Measurements from ENCODE around the gene PARP11.

- TF ChIP-seq, protein P1, sequence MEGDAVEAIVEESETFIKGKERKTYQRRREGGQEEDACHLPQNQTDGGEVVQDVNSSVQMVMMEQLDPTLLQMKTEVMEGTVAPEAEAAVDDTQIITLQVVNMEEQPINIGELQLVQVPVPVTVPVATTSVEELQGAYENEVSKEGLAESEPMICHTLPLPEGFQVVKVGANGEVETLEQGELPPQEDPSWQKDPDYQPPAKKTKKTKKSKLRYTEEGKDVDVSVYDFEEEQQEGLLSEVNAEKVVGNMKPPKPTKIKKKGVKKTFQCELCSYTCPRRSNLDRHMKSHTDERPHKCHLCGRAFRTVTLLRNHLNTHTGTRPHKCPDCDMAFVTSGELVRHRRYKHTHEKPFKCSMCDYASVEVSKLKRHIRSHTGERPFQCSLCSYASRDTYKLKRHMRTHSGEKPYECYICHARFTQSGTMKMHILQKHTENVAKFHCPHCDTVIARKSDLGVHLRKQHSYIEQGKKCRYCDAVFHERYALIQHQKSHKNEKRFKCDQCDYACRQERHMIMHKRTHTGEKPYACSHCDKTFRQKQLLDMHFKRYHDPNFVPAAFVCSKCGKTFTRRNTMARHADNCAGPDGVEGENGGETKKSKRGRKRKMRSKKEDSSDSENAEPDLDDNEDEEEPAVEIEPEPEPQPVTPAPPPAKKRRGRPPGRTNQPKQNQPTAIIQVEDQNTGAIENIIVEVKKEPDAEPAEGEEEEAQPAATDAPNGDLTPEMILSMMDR (IDR thresholded peaks at IDR 0.05; ENCODE audit: poor library complexity): no peak
- TF ChIP-seq EZH2 (IDR thresholded peaks at IDR 0.05; ENCODE audit: borderline replicate concordance) (no peak), EZH2phosphoT487 (IDR thresholded peaks at IDR 0.05; ENCODE audit: low read depth, severe bottlenecking, unreplicated experiment) (no peak)
Measured at GRCh38 chr12:3809357-3810015, 63.7 kb downstream of the PARP11 start.

All from hepatocyte (in vitro differentiated cells).